SU-DHL-6 (cell line): ENCODE results near the gene MS4A6A.
"Not testable (repeated sequence)": the region's sequence is repeated elsewhere in the genome, so short reads cannot be mapped to it uniquely, and the experiment has no call there.

Experiments
- H2AFZ ChIP-seq: fragments of 200-600 bp; sonication (generic); 2 replicates; pipeline ENCODE4 v1.6.1; 2014; ENCODE audit warnings: low read depth, mild to moderate bottlenecking, moderate library complexity, mixed read lengths, antibody characterized with exemption, low read length; ENCODE audit not compliant: severe bottlenecking
- H3F3A ChIP-seq: fragments of 200-600 bp; shearing (Covaris generic); 2 replicates; pipeline ENCODE4 v1.6.0; 2016; ENCODE audit warnings: antibody characterized with exemption, mild to moderate bottlenecking; ENCODE audit not compliant: insufficient read depth
- H3K27ac ChIP-seq: fragments of 200-600 bp; sonication (generic); 2 replicates; pipeline ENCODE4 v1.5.1; 2016; ENCODE audit warnings: low read depth, mild to moderate bottlenecking, low read length, moderate library complexity, mixed read lengths
- H3K27me3 ChIP-seq: fragments of 200-600 bp; sonication (generic), shearing (Covaris generic); 2 replicates; pipeline ENCODE4 v1.6.0; 2014; ENCODE audit warnings: mild to moderate bottlenecking, low read length
- H3K36me3 ChIP-seq: fragments of 200-600 bp; sonication (generic); 2 replicates; pipeline ENCODE4 v1.6.1; 2014; ENCODE audit warnings: mild to moderate bottlenecking, low read length, mixed read lengths
- H3K4me2 ChIP-seq: fragments of 300-600, 200-600 bp; shearing (Covaris generic), sonication (generic); 2 replicates; pipeline ENCODE4 v1.6.0; 2014; ENCODE audit warnings: low read length, low read depth, mild to moderate bottlenecking; ENCODE audit not compliant: poor library complexity, severe bottlenecking
- H3K4me3 ChIP-seq: fragments of 200-600 bp; sonication (generic); 2 replicates; pipeline ENCODE4 v1.5.1; 2014; ENCODE audit warnings: antibody characterized with exemption, low read length, mild to moderate bottlenecking, mixed read lengths; ENCODE audit not compliant: insufficient read depth, poor library complexity, severe bottlenecking
- H3K79me2 ChIP-seq: fragments of 200-600 bp; sonication (generic); 2 replicates; pipeline ENCODE4 v1.6.1; 2014; ENCODE audit warnings: mild to moderate bottlenecking, low read length, moderate library complexity; ENCODE audit not compliant: insufficient read depth
- H3K9ac ChIP-seq: fragments of 200-600 bp; sonication (generic); 2 replicates; pipeline ENCODE4 v1.7.0; 2014; ENCODE audit warnings: mild to moderate bottlenecking, low read length
- H3K9me2 ChIP-seq: fragments of 200-600 bp; sonication (generic); replicated peaks from 2 replicates; pipeline ENCODE4 v1.6.1; 2014; ENCODE audit warnings: low read length; ENCODE audit not compliant: insufficient read depth
- H3K9me3 ChIP-seq: fragments of 200-600 bp; sonication (generic); 2 replicates; pipeline ENCODE4 v1.6.1; 2014; ENCODE audit warnings: low read length, mixed read lengths; ENCODE audit not compliant: insufficient read depth
- H4K20me1 ChIP-seq: fragments of 200-600 bp; sonication (generic); 2 replicates; pipeline ENCODE4 v1.6.1; 2014; ENCODE audit warnings: low read depth, mild to moderate bottlenecking, antibody characterized with exemption, low read length, moderate library complexity, mixed read lengths
- EZH2phosphoT487 ChIP-seq: fragments of 200-600 bp; sonication (generic), shearing (Covaris generic); conservative IDR thresholded peaks from 2 replicates; pipeline ENCODE4 v1.6.1; 2018; ENCODE audit warnings: mild to moderate bottlenecking, antibody characterized with exemption, low read length, moderate library complexity, mixed read lengths
- TF ChIP-seq, protein P1 (sequence below): fragments of 200-600 bp; sonication (generic); IDR thresholded peaks from one replicate; pipeline ENCODE4 v1.5.1; 2017; ENCODE audit warnings: antibody characterized with exemption, mild to moderate bottlenecking, low read length, moderate library complexity; ENCODE audit not compliant: insufficient read depth, poor library complexity, severe bottlenecking

The MS4A6A gene

DNA sequence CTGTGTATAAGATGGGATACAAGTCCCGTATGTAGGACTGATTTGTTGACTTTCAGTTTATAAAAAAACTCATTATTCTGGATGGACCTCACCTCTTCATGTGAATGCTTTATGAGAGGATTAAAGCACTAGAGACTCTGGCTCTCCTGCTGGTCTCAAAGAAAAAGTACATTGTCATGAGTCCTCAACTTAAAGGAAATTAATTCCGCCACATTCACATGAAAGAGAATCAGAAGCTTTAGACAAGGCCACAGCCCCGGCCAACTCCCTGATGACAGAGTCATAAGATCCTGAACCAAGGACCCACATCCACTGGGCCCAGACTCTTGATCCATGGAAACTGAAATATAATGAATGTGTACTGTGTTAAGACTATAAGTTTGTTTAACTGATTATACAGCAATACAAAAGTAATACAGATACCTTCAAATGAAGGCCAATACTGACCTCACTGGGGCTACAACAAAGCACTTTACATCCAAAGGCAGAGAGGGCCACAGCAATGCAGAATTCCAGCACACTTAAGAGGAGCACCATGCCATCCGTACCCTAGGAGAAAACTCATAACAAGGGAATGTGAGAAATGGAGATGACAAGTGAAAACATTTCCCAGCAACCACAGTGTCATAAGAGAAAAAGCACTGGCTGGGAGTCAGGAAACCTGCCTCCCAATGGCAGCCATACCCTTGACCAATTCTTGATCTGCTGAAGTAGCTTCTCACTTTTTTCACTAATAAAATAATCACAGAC is 25.4 kb upstream of the MS4A6A start:
- H3K4me2 ChIP-seq: no peak overlapping the region
- no peak overlapping the region for H3K4me3 ChIP-seq
- H3K36me3 ChIP-seq: no peaks in the 10 kb centered on the region
- no peaks in the 10 kb centered on the region for H3K79me2 ChIP-seq
- H3K9me3 ChIP-seq: no peaks in the 10 kb centered on the region
- no peak overlapping the region for H2AFZ ChIP-seq
- TF ChIP-seq, protein P1, sequence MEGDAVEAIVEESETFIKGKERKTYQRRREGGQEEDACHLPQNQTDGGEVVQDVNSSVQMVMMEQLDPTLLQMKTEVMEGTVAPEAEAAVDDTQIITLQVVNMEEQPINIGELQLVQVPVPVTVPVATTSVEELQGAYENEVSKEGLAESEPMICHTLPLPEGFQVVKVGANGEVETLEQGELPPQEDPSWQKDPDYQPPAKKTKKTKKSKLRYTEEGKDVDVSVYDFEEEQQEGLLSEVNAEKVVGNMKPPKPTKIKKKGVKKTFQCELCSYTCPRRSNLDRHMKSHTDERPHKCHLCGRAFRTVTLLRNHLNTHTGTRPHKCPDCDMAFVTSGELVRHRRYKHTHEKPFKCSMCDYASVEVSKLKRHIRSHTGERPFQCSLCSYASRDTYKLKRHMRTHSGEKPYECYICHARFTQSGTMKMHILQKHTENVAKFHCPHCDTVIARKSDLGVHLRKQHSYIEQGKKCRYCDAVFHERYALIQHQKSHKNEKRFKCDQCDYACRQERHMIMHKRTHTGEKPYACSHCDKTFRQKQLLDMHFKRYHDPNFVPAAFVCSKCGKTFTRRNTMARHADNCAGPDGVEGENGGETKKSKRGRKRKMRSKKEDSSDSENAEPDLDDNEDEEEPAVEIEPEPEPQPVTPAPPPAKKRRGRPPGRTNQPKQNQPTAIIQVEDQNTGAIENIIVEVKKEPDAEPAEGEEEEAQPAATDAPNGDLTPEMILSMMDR: no peak
- TF ChIP-seq EZH2phosphoT487: no peak
- no peak overlapping the region for H3K27ac ChIP-seq
- H3K9ac ChIP-seq: no peak overlapping the region
- H3K9me2 ChIP-seq: no peaks in the 10 kb centered on the region
- H3K27me3 ChIP-seq: no peaks in the 10 kb centered on the region
- no peaks in the 10 kb centered on the region for H3F3A ChIP-seq
- no peaks in the 10 kb centered on the region for H4K20me1 ChIP-seq

DNA sequence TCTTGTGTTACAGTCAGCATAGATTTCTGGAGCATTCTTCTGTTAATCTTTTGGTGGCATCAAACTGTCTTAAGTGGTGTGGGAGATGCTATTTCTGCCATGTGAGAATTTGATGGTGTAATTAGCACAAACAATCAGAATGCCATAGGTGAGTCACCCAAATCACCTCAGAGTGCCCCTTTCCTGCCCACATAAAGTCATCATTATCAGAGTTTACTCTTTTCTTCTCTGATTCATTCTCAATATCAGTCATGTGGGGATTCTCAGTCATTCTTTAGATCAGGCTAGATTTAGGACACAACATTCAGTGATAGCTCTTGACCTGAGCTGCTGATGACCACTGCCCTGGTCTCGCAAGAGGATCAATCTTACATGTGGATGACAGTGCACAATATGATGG is 23.7 kb upstream of the MS4A6A start:
- no peak for TF ChIP-seq EZH2phosphoT487
- Histone ChIP-seq H2AFZ (no peak overlapping the region), H3K36me3 (no peaks in the 10 kb centered on the region), H4K20me1 (no peaks in the 10 kb centered on the region), H3K4me3 (no peak overlapping the region), H3K4me2 (no peak overlapping the region), H3K9ac (no peak overlapping the region), H3K27ac (no peak overlapping the region), H3K79me2 (no peaks in the 10 kb centered on the region), H3F3A (no peaks in the 10 kb centered on the region), H3K9me3 (no peaks in the 10 kb centered on the region; the same call in 1 of the 2 replicates), H3K9me2 (no peaks in the 10 kb centered on the region), H3K27me3 (no peaks in the 10 kb centered on the region)

DNA sequence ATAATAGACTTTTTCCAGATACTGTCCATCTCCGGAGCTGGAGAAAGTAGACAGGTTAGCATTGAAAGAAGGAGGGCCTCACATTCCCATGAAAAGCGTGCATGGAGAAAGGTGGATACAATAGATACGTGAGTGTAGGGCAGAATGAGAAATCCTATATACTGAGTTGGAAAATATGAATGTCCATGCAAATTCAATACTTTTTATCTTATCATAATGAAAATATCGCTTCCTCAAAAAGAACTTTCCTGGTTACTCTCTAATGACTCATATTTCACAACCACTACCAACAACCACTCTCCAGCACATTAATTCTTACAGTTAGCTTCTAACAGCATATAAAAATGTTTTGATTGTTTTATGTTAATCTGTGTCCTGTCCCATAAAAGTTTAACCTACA is 22.0 kb upstream of the MS4A6A start:
- H4K20me1 ChIP-seq: no peaks in the 10 kb centered on the region
- H3F3A ChIP-seq: no peaks in the 10 kb centered on the region
- no peak overlapping the region for H2AFZ ChIP-seq
- no peak overlapping the region for H3K27ac ChIP-seq
- no peak overlapping the region for H3K9ac ChIP-seq
- no peaks in the 10 kb centered on the region; the same call in 1 of the 2 replicates for H3K9me3 ChIP-seq
- no peaks in the 10 kb centered on the region for H3K9me2 ChIP-seq
- H3K4me2 ChIP-seq: no peak overlapping the region
- H3K36me3 ChIP-seq: no peaks in the 10 kb centered on the region
- TF ChIP-seq EZH2phosphoT487: no peak
- TF ChIP-seq, protein P1: no peak
- no peak overlapping the region for H3K4me3 ChIP-seq
- H3K27me3 ChIP-seq: no peaks in the 10 kb centered on the region
- no peaks in the 10 kb centered on the region for H3K79me2 ChIP-seq

DNA sequence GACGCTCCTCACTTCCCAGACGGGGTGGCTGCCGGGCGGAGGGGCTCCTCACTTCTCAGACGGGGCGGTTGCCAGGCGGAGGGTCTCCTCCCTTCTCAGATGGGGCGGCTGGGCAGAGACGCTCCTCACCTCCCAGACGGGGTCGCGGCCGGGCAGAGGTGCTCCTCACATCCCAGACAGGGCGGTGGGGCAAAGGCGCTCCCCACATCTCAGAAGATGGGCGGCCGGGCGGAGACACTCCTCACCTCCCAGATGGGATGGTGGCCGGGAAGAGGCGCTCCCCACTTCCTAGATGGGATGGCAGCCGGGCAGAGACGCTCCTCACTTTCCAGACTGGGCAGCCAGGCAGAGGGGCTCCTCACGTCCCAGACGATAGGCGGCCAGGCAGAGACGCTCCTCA is 18.5 kb upstream of the MS4A6A start:
- H3K9me3 ChIP-seq, H3K4me3 ChIP-seq, H3K27me3 ChIP-seq, H4K20me1 ChIP-seq, H3K4me2 ChIP-seq, H3K9me2 ChIP-seq, H3K36me3 ChIP-seq, H3F3A ChIP-seq, H3K9ac ChIP-seq, H3K27ac ChIP-seq, H2AFZ ChIP-seq, H3K79me2 ChIP-seq: not testable (repeated sequence)
